ENCODE data around the gene ERVFRD-1.

GRCh38 chr6:11062715-11063114, 48.8 kb downstream of the ERVFRD-1 start:
- TF ChIP-seq CTCF (IDR thresholded peaks at IDR 0.05), result no peak
- no peak for TF ChIP-seq POLR2A (IDR thresholded peaks at IDR 0.05)
- TF ChIP-seq POLR2AphosphoS5 (IDR thresholded peaks at IDR 0.05; ENCODE audit: insufficient read depth in 1 of 2, low read depth in 1 of 2), result no peak
